ENCODE measurements around the gene ACOT8. TPM values are rescaled to one million over a fixed set of nuclear protein-coding genes. Genes with fewer than 3 reads are reported as not detected.

Gene ACOT8
- total and polyA plus RNA-seq, 7 donors = 28.5 to 131 (median 42.5) TPM

DNA sequence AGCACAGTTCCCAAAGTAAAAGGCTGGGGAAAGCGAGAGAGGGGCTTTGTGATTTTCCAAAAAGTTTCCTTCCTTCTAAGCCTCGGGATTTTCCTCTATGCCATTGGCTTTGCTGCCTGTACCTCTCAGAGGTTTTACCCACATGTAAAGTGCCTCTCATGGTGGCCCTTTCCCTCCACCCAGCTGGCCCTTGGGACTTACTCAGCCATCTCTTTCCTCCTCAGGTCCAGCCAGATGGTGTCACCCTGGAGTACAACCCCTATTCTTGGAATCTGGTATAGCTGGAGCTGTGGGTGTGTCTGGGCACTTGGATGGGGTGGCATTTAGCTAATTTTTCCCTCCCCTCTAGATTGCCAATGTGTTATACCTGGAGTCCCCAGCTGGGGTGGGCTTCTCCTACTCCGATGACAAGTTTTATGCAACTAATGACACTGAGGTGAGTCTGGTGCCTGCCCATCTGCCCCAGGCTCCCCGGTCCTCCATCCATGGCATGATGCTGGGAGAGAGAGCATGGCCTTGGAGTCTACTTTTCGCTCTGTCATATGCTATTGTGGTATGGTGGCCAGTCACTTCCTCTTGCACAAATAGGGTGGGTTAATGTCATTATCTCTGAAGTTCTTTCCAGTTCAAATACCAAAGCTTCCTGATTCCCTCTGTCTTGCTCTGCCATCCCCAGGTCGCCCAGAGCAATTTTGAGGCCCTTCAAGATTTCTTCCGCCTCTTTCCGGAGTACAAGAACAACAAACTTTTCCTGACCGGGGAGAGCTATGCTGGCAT lies 35.0 kb upstream of the ACOT8 start:
- intact Hi-C loops (cut with DNase I) = loop anchor here (5.0 kb wide), 1 partner anchor 60 kb away; the partner anchor contains the start of gene SNX21
- H3K27ac ChIP-seq = peak overlapping the region in 3 of 4 donors; percentile 89 to 93 (median 91)
- DNase-seq = peak; percentile 59
- peaks cover 15 to 53% (median 30%) of the 10 kb centered on the region in 4 donors for H3K36me3 ChIP-seq
- WGBS, 2 donors = 67 to 79% methylated on average over 9 of the region's 9 CpGs
- peaks cover 0 to 40% (median 29%) of the 10 kb centered on the region in 4 donors for H3K4me1 ChIP-seq
- peak overlapping the region; percentile 57 to 95 (median 81) for H3K4me3 ChIP-seq
- H3K27me3 ChIP-seq = no peaks in the 10 kb centered on the region
- TF ChIP-seq CTCF (IDR thresholded peaks at IDR 0.05) (no peak), POLR2A (IDR thresholded peaks at IDR 0.05) (no peak), EP300 (IDR thresholded peaks at IDR 0.05) (no peak), POLR2AphosphoS5 (IDR thresholded peaks at IDR 0.05) (no peak)
- H3K9me3 ChIP-seq = no peaks in the 10 kb centered on the region

DNA sequence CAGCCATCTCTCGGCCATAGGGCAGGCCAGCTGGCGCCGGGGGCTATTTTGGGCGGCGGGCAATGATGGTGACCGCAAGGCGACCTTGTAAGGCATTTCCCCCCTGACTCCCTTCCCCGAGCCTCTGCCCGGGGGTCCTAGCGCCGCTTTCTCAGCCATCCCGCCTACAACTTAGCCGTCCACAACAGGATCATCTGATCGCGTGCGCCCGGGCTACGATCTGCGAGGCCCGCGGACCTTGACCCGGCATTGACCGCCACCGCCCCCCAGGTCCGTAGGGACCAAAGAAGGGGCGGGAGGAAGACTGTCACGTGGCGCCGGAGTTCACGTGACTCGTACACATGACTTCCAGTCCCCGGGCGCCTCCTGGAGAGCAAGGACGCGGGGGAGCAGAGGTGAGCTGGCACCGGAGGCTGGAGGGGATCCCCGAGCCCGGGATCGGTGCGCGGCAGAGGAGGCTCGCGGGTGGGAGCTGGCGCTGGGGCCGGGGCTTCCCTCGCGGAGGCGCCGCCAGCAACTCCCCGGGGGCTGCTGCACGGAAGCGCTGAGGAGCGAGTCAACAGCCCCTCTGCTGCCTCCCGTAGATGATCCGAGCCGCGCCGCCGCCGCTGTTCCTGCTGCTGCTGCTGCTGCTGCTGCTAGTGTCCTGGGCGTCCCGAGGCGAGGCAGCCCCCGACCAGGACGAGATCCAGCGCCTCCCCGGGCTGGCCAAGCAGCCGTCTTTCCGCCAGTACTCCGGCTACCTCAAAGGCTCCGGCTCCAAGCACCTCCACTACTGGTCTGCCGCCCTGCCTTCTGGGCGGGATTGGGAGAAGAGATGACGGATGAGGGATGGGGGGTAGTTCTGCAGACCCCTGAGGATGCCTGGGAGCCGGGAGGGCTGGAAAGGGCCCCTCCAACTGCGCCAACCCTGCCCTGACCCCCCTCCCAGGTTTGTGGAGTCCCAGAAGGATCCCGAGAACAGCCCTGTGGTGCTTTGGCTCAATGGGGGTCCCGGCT lies 34.1 kb upstream of the ACOT8 start, which contains the start of the genes CTSA and NEURL2:
CTSA (plus strand) TSS at position 351 of the 999 bp plus-strand sequence; CDS start at position 585, 234 bp downstream.
NEURL2 (minus strand) TSS at position 224 of the 999 bp plus-strand sequence; CDS start at position 7, 217 bp downstream.
- H3K4me1 ChIP-seq = peaks cover 0 to 40% (median 29%) of the 10 kb centered on the region in 4 donors
- peaks cover 7 to 53% (median 22%) of the 10 kb centered on the region in 4 donors for H3K36me3 ChIP-seq
- peak within 1 kb of the TSS; percentile 89 to 93 (median 91) for H3K27ac ChIP-seq
- intact Hi-C loops (cut with DNase I) = loop anchor here (1.0 to 5.0 kb wide), 5 partner anchors 19 to 92 kb away; partner anchors contain the start of genes PCIF1, SNX21 and ZNF335
- H3K9me3 ChIP-seq = no peaks in the 10 kb centered on the region
- no peaks in the 10 kb centered on the region for H3K27me3 ChIP-seq
- DNase-seq = peak; percentile 98
- TF ChIP-seq EP300 (IDR thresholded peaks at IDR 0.05) = peak in 1 of 4 donors; percentile 23
- no peak for TF ChIP-seq CTCF (IDR thresholded peaks at IDR 0.05)
- TF ChIP-seq POLR2AphosphoS5 (IDR thresholded peaks at IDR 0.05) = peak; percentile 70 to 93 (median 86)
- TF ChIP-seq POLR2A (IDR thresholded peaks at IDR 0.05) = peak; percentile 32 to 42
- peak within 1 kb of the TSS; percentile 57 to 95 (median 81) for H3K4me3 ChIP-seq
- WGBS, 2 donors = 0 to 1% methylated on average over 78 of the region's 78 CpGs

DNA sequence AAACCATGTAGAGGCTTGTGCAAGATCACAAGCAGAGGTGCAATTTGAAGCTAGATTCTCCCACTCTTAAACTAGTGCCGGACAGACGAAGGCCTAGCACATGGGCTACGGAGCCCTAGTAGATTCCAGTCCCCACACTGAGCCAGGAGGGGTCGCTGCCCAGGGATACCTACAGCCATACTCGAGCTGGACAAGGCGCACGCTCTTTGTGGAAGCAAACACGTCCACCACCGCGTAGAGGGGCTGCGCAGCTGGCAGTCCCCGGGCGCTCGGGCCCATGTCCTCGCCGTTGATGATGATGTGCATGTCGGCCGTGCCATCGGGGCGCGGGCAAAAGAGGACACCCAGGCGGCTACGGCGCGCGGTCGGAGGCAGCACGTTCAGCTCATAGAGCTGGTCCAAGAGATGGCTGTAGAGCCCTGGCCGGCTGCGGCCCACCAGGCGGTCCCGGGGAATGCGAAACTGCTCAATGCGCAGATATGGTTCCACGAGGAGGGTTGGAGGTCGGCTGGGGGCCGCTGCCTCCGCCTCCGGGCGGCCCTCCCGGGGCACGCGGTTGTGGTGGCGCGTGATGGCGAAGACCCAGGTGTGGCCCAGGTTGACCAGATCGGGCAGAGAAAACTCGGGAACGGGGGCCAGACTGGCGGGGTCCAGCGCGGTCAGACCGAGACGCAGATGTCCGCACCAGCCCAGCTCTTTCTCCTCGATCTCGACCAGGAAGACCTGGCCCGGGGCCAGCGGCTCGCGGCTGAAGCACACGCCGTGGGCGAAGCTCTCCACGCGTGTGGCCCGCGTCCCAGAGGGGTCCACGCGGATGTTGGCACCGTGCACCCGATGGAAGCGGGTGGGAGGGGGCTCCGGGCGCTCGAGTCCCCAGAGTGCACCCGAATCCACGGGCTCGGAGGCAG lies 33.1 kb upstream of the ACOT8 start:
- Histone ChIP-seq H3K27me3 (no peaks in the 10 kb centered on the region), H3K27ac (peak overlapping the region; percentile 89 to 93 (median 91)), H3K36me3 (peaks cover 7 to 51% (median 14%) of the 10 kb centered on the region in 4 donors), H3K9me3 (no peaks in the 10 kb centered on the region), H3K4me1 (peaks cover 0 to 40% (median 29%) of the 10 kb centered on the region in 4 donors), H3K4me3 (peak overlapping the region; percentile 57 to 95 (median 81))
- intact Hi-C loops (cut with DNase I) = loop anchor here (2.0 to 5.0 kb wide), 3 partner anchors 44 to 92 kb away; partner anchors contain the start of genes PCIF1 and SNX21
- peak; percentile 94 for DNase-seq
- TF ChIP-seq POLR2A (IDR thresholded peaks at IDR 0.05) (no peak), CTCF (IDR thresholded peaks at IDR 0.05) (peak in 3 of 4 experiments; percentile 42 to 67 (median 56)), POLR2AphosphoS5 (IDR thresholded peaks at IDR 0.05) (peak; percentile 14 to 54 (median 46)), EP300 (IDR thresholded peaks at IDR 0.05) (no peak)
- WGBS, 2 donors = 1% methylated on average over 79 of the region's 79 CpGs
